NT2/D1 (cell line): ENCODE measurements around the gene ELMOD3.
"Not testable (repeated sequence)": the region's sequence is repeated elsewhere in the genome, so short reads cannot be mapped to it uniquely, and the experiment has no call there.

ENCODE experiments used
- DNase-seq: peaks from one replicate; pipeline ENCODE4 v3.0.0-alpha.2; 2011; ENCODE audit warnings: low read depth, low spot score
- H3K27me3 ChIP-seq: 2 replicates; pipeline ENCODE4 v1.6.0; 2011; ENCODE audit warnings: mild to moderate bottlenecking; ENCODE audit not compliant: insufficient read length, insufficient read depth
- H3K36me3 ChIP-seq: 2 replicates; pipeline ENCODE4 v1.6.1; 2011; ENCODE audit warnings: mild to moderate bottlenecking, low read length, mixed read lengths; ENCODE audit not compliant: insufficient read depth, insufficient read length
- H3K4me1 ChIP-seq: 2 replicates; pipeline ENCODE4 v1.5.1; 2011; ENCODE audit not compliant: insufficient read depth, insufficient read length
- H3K4me3 ChIP-seq: 2 replicates; pipeline ENCODE4 v1.5.1; 2011; ENCODE audit warnings: low read depth; ENCODE audit not compliant: insufficient read length
- H3K9ac ChIP-seq: 2 replicates; pipeline ENCODE4 v1.6.0; 2011; ENCODE audit warnings: low read depth; ENCODE audit not compliant: insufficient read length
- H3K9me3 ChIP-seq: 2 replicates; pipeline ENCODE4 v1.5.1; 2011; ENCODE audit warnings: mild to moderate bottlenecking, low read length; ENCODE audit not compliant: insufficient read depth
- SUZ12 ChIP-seq: IDR thresholded peaks from 2 replicates; pipeline ENCODE4 v1.6.1; 2011; ENCODE audit not compliant: insufficient read length, insufficient read depth; ENCODE audit errors: extremely low read depth
- YY1 ChIP-seq: IDR thresholded peaks from 2 replicates; pipeline ENCODE4 v1.6.1; 2011; ENCODE audit not compliant: insufficient read length, insufficient read depth
- ZNF274 ChIP-seq: IDR thresholded peaks from 2 replicates; pipeline ENCODE4 v1.6.1; 2011; ENCODE audit warnings: mild to moderate bottlenecking, low read depth, low read length

Gene ELMOD3

DNA sequence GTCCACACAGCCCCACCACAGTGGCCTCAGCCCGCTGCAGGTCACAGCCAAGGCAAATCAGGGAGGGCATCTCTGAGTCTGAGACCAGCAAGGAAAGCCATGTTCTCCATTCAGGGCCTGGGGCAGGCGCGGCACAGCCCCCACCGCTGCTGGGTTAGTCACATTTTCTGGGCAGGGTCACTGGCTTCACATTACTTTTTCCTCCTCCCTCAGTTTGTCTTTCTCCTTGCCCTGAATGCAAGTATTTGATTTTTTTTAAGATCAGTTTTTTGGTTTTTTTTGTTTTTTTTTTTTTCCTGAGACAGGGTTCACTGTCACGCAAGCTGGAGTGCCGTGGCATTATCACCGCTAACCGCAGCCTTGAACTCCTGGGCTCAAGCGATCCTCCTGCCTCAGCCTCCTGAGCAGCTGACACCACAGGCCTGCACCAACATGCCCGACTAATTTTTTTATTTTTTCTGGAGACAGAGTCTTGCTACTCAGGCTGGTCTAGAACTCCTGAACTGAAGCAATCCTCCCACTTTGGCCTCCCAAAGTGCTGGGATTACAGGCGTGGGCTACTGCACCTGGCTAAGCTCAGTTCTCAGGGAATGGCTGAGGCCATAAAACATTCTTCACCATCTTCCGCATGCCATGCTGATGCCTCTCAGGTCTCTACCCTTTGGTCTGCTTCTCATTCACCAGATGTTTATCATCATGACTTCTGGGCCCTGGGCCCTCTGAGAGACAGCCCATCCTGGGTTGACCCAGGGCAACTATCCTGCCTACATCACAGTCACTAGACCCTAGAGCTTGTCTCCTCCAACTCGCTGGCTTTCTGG is 56.2 kb downstream of the ELMOD3 start:
- H3K9ac ChIP-seq = peak overlapping the region; percentile 32
- DNase-seq = no peak
- no peaks in the 10 kb centered on the region for H3K36me3 ChIP-seq
- TF ChIP-seq ZNF274 (no peak), SUZ12 (no peak), YY1 (no peak)
- peaks cover 8% of the 10 kb centered on the region for H3K4me1 ChIP-seq
- H3K9me3 ChIP-seq = no peaks in the 10 kb centered on the region
- H3K27me3 ChIP-seq = no peaks in the 10 kb centered on the region
- peak overlapping the region; percentile 8 for H3K4me3 ChIP-seq

DNA sequence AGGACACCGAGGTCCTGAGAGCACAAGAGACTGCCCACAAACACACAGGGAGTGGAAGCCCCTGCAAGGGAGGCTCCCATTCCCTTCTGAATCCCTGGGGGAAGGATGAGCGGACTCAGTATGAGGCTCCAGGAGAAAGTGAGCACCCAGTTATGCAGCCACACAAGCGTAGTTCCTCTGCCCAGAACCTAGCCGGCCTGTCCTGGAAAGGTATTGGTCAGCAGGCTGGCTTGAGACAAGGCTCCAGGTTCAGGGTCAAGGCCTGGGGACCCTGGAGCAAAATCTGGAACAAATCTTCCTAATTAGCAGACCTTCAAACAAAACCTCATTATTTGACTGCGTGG is 56.8 kb downstream of the ELMOD3 start:
- no peak for DNase-seq
- peak overlapping the region; percentile 32 for H3K9ac ChIP-seq
- TF ChIP-seq YY1 = no peak
- no peak for TF ChIP-seq SUZ12
- no peak for TF ChIP-seq ZNF274
- no peak overlapping the region for H3K4me3 ChIP-seq
- no peaks in the 10 kb centered on the region for H3K36me3 ChIP-seq
- no peaks in the 10 kb centered on the region for H3K27me3 ChIP-seq
- H3K4me1 ChIP-seq = peaks cover 8% of the 10 kb centered on the region
- H3K9me3 ChIP-seq = no peaks in the 10 kb centered on the region

- Histone ChIP-seq H3K9me3 (no peaks in the 10 kb centered on the region), H3K36me3 (no peaks in the 10 kb centered on the region), H3K27me3 (no peaks in the 10 kb centered on the region), H3K4me1 (peaks cover 13% of the 10 kb centered on the region), H3K4me3 (peak overlapping the region; percentile 50), H3K9ac (peak overlapping the region; percentile 70)
- TF ChIP-seq YY1 (no peak), ZNF274 (no peak), SUZ12 (no peak)
- no peak for DNase-seq
Observed at GRCh38 chr2:85413592-85414420, 59.2 kb downstream of the ELMOD3 start.

GRCh38 chr2:85414421-85414759 is 59.8 kb downstream of the ELMOD3 start:
- not testable (repeated sequence) for H3K9ac ChIP-seq, H3K9me3 ChIP-seq, H3K4me3 ChIP-seq, DNase-seq, H3K36me3 ChIP-seq, H3K27me3 ChIP-seq
- peaks cover 15% of the 10 kb centered on the region for H3K4me1 ChIP-seq

GRCh38 chr2:85414761-85415553 is 60.4 kb downstream of the ELMOD3 start:
- Histone ChIP-seq H3K4me3 (no peak overlapping the region), H3K9ac (no peak overlapping the region), H3K9me3 (no peaks in the 10 kb centered on the region), H3K27me3 (no peaks in the 10 kb centered on the region), H3K36me3 (no peaks in the 10 kb centered on the region), H3K4me1 (peaks cover 14% of the 10 kb centered on the region)
- DNase-seq = no peak
- TF ChIP-seq SUZ12 = no peak
- no peak for TF ChIP-seq ZNF274
- TF ChIP-seq YY1 = no peak

DNA sequence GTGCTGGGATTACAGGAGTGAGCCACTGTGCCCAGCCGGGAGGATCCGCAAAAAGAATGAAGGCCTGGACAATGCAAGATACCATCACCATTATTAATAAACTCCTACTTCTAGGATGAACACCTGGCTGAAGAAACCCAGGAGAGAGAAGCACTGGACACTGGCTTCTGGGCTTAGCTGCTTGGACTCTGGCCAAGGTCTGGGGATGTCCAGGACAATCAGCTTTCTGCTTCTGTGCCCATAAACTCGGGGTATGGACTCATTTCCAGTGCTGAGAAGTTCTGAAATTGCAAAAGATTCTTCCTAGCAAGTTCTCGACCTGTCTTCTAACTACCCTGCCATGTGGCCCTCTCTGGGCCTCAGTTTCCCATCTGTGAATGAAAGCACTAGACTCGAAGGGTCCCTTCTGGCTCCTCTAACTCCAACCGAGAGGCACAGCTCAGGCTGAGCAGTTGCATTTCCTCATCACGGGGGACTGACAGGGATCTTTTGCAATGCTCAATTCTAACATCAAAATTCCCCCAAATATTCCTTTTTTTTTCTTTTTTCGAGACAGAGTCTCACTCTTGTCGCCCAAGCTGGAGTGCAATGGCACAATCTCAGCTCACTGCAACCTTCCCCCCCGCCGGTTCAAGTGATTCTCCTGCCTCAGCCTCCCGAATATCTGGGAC is 61.5 kb downstream of the ELMOD3 start:
- Histone ChIP-seq H3K9ac (no peak overlapping the region), H3K4me1 (peaks cover 10% of the 10 kb centered on the region), H3K27me3 (no peaks in the 10 kb centered on the region), H3K4me3 (no peak overlapping the region), H3K9me3 (no peaks in the 10 kb centered on the region), H3K36me3 (no peaks in the 10 kb centered on the region)
- DNase-seq = no peak
- no peak for TF ChIP-seq YY1
- no peak for TF ChIP-seq SUZ12
- no peak for TF ChIP-seq ZNF274
